ENCODE results near the gene MDM4.

DNA sequence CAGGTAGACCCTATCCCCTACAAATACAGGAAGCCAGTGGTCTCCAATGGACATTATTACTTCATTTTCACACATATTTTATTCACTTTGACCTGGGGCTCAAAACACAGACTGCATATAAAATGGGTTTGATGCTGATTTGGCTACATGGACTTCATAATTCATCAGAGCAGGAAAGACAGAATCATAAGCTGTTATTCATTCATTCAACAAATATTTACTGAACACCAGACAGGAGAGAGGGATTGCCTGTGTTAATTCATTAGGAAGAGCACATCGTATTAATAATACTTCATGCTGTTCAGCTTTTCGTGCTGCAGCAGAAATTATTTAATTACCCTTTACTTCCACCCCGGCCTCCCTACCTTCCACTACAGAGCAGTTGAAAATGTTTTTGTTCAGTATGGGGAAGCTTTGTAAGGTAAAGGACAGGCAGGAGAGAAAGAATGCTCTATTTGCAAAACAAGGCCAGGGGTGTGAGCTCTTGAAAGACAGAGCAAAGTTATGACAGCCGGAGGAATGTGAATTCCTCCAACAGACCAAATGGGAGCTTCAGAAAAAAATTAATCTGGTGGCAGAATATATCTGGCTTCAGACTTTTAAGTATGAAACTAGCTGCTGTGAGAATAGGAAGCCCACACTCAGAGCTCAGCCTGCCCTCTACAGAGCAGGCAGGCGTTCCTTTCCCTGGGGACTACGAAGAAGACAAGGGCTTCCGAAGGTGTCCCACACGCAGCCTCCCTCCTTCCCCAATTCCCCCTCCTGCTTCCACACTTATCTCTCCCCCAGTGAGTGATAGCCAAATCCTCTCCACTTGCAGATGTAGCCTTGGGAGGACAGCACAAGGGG lies 58.0 kb downstream of the MDM4 start:
- no peak for TF ChIP-seq REST (IDR thresholded peaks at IDR 0.05; ENCODE audit: insufficient read depth in 1 of 2, low read depth in 2 of 2, low read length in 2 of 2)
- no peak for TF ChIP-seq POLR2AphosphoS5 (IDR thresholded peaks at IDR 0.05; ENCODE audit: low read depth, low read length)
